Osteoblast (primary cell): ENCODE measurements around the gene CILP2. TPM values are rescaled to one million over a fixed set of nuclear protein-coding genes. Genes with fewer than 3 reads are reported as not detected.
A peak's percentile ranks its signal among the peaks of the same experiment; 100 is the strongest.

Experiments used
- DNase-seq: peaks from one replicate; pipeline ENCODE4 v3.0.0; 2011; ENCODE audit warnings: low spot score, mixed read lengths; ENCODE audit not compliant: insufficient read length; ENCODE audit errors: missing footprints
- H2AFZ ChIP-seq: 2 replicates; pipeline ENCODE4 v1.6.0; 2011; ENCODE audit warnings: mild to moderate bottlenecking, low read length
- H3K27ac ChIP-seq: 2 replicates; pipeline ENCODE4 v1.5.1; 2011; ENCODE audit warnings: mild to moderate bottlenecking, low read depth, low read length, moderate library complexity
- H3K27me3 ChIP-seq: 2 replicates; pipeline ENCODE4 v1.6.0; 2012; ENCODE audit warnings: mild to moderate bottlenecking, control low read depth, inconsistent platforms, low read length, moderate library complexity; ENCODE audit not compliant: insufficient read depth
- H3K36me3 ChIP-seq: 2 replicates; pipeline ENCODE4 v1.5.1; 2011; ENCODE audit warnings: mild to moderate bottlenecking, low read length, control low read depth, moderate library complexity; ENCODE audit not compliant: insufficient read depth
- H3K4me1 ChIP-seq: 2 replicates; pipeline ENCODE4 v1.5.1; 2011; ENCODE audit warnings: mild to moderate bottlenecking, low read length, control low read depth, moderate library complexity; ENCODE audit not compliant: insufficient read depth
- H3K4me2 ChIP-seq: 2 replicates; pipeline ENCODE4 v1.6.0; 2011; ENCODE audit warnings: mild to moderate bottlenecking, low read length; ENCODE audit not compliant: insufficient read depth
- H3K4me3 ChIP-seq: fragments of 200-600 bp; sonication (generic); 3 replicates; pipeline ENCODE4 v1.5.1; 2012; ENCODE audit warnings: mild to moderate bottlenecking, low read length, inconsistent platforms; ENCODE audit not compliant: insufficient read depth
- H3K79me2 ChIP-seq: 2 replicates; pipeline ENCODE4 v1.6.0; 2012; ENCODE audit warnings: mild to moderate bottlenecking, low read length, control low read depth, inconsistent platforms; ENCODE audit not compliant: insufficient read depth
- H3K9me3 ChIP-seq: 2 replicates; pipeline ENCODE4 v1.5.1; 2011; ENCODE audit warnings: low read depth, low read length, control low read depth
- H4K20me1 ChIP-seq: 2 replicates; pipeline ENCODE4 v1.6.0; 2012; ENCODE audit warnings: mild to moderate bottlenecking, low read length, control low read depth; ENCODE audit not compliant: insufficient read depth
- total RNA-seq: library from RNA; depleted of rRNA; stranded (reverse); fragments of >200 nt; gene quantifications from 2 replicates; pipeline ENCODE4 v1.2.3, GENCODE V29; 2012
- TF ChIP-seq, protein P1 (sequence below): IDR thresholded peaks from 2 replicates; pipeline ENCODE4 v1.5.1; 2011; ENCODE audit warnings: mild to moderate bottlenecking, low read depth, low read length, moderate library complexity; ENCODE audit errors: extremely low read depth

Gene CILP2
- total RNA-seq, 1 donor: 0.72 TPM

DNA sequence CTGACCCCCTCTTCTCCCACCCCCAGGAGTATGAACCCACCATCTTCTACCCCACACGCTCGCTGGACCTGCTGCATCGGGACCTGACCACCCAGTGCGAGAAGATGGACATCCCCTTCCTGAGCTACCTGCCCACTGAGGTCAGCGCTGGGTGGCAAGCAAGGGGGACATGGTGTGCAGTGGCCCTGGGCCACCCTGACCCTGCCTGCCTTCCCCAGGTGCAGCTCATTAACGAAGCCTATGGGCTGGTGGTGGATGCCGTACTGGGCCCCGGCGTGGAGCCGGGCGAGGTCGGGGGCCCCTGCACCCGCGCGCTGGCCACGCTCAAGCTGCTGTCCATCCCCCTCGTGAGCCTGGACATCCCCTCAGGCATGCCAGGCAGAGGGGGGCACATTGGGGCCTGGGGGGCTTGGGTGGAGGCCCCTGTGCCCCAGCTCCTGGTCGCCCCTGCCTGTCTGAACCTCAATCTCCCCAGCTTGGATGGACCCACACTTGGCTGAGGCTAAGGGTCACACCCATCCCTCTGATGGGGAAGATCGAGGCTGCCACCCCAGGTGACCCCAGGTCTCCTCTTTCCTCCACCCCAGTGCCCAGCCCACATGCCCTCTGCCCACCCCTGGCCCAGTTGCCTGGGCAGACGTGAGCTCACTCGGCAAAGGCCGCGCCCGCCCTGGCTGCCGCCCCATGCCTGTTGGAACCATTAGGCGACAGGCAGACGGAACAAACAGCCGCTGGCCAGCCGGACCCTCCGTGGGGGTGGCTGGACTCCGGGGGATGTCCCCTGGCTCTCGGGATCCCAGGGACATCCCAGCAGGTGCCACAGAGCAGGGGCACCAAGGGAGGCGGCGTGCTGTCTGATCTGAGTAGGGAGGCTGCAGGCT is 2.5 kb upstream of the CILP2 start:
- H3K27ac ChIP-seq: no peak overlapping the region
- no peak overlapping the region for H3K4me2 ChIP-seq
- peaks cover 4% of the 10 kb centered on the region for H4K20me1 ChIP-seq
- H2AFZ ChIP-seq: no peak overlapping the region
- DNase-seq: peak; percentile 88
- H3K79me2 ChIP-seq: no peaks in the 10 kb centered on the region
- peaks cover 13% of the 10 kb centered on the region for H3K4me1 ChIP-seq
- H3K27me3 ChIP-seq: peaks cover 14% of the 10 kb centered on the region
- TF ChIP-seq, protein P1, sequence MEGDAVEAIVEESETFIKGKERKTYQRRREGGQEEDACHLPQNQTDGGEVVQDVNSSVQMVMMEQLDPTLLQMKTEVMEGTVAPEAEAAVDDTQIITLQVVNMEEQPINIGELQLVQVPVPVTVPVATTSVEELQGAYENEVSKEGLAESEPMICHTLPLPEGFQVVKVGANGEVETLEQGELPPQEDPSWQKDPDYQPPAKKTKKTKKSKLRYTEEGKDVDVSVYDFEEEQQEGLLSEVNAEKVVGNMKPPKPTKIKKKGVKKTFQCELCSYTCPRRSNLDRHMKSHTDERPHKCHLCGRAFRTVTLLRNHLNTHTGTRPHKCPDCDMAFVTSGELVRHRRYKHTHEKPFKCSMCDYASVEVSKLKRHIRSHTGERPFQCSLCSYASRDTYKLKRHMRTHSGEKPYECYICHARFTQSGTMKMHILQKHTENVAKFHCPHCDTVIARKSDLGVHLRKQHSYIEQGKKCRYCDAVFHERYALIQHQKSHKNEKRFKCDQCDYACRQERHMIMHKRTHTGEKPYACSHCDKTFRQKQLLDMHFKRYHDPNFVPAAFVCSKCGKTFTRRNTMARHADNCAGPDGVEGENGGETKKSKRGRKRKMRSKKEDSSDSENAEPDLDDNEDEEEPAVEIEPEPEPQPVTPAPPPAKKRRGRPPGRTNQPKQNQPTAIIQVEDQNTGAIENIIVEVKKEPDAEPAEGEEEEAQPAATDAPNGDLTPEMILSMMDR: no peak
- no peak overlapping the region for H3K4me3 ChIP-seq
- no peaks in the 10 kb centered on the region for H3K9me3 ChIP-seq
- no peaks in the 10 kb centered on the region for H3K36me3 ChIP-seq

DNA sequence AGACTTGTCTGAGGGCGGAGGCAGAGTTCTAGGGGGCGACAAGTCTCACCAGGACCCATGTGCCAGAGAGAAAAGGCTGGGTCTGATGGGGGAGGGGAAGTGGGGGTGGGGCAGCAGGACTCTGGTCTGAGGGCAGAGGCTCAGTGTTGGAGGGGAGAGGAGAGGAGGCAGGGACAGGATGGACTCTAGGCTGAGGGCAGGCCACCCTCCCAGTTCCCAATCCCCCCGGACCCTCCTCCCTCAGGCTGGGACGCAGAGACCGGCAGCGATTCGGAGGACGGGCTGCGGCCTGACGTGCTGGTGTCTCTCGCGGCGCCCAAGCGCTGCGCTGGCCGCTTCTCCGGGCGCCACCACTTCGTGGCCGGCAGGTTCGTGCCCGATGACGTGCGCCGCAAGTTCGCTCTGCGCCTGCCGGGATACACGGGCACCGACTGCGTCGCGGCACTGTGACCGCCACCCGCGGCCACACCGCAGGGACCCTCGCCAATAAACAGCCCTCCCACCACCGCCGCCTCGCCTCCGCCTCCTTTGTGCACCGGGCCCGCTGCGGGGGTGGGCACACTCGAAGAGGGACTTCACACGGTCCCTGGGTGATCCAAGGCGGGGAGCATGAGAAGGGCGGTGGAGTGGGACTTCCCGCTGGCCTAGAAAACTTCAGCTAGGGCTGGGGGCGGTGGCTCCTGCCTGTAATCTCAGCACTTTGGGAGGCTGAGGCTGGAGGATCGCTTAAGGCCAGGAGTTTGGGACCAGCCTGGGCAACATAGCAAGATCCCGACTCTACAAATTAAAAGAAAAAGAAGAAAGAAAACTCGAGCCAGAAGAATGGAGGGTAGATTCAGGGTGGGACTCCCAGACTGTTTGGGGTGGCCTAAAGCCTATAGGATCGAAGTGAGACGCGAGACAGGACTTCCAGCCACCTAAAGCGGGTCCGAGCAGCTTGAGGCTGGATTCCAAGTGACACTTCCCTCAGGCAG is 703 bp upstream of the CILP2 start:
- DNase-seq: peak; percentile 94
- no peaks in the 10 kb centered on the region for H3K36me3 ChIP-seq
- H3K79me2 ChIP-seq: no peaks in the 10 kb centered on the region
- H4K20me1 ChIP-seq: peaks cover 4% of the 10 kb centered on the region
- peak overlapping the region; percentile 58 for H3K4me2 ChIP-seq
- no peak overlapping the region for H2AFZ ChIP-seq
- H3K4me1 ChIP-seq: peaks cover 13% of the 10 kb centered on the region
- TF ChIP-seq, protein P1: no peak
- peak overlapping the region; percentile 37 for H3K4me3 ChIP-seq
- H3K9me3 ChIP-seq: no peaks in the 10 kb centered on the region
- peaks cover 14% of the 10 kb centered on the region for H3K27me3 ChIP-seq
- H3K27ac ChIP-seq: no peak overlapping the region

DNA sequence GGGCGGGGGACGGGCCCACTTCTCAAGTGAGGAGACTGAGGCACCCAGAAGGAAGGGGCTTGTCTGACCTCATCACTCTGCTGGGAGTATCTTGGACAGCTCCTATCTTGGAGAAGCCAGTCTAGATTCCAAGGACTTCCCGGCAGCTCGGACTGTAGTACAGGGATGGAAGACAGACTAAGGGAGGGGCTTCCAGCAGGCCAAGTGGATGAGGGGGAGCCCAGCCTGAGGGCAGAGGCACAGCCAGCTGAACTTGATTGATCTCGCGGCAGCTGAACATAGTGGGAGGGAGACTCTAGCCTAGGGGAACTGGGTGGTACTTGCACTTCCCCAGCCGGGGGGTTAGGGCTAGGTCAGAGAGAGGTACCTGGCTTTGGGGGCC is 711 bp downstream of the CILP2 start:
- no peaks in the 10 kb centered on the region for H3K9me3 ChIP-seq
- DNase-seq: peak; percentile 96
- H3K4me3 ChIP-seq: no peak overlapping the region
- H3K36me3 ChIP-seq: no peaks in the 10 kb centered on the region
- peak overlapping the region; percentile 58 for H3K4me2 ChIP-seq
- H3K4me1 ChIP-seq: peaks cover 11% of the 10 kb centered on the region
- peaks cover 14% of the 10 kb centered on the region for H3K27me3 ChIP-seq
- H3K79me2 ChIP-seq: no peaks in the 10 kb centered on the region
- H2AFZ ChIP-seq: no peak overlapping the region
- H3K27ac ChIP-seq: no peak overlapping the region
- TF ChIP-seq, protein P1: no peak
- no peaks in the 10 kb centered on the region for H4K20me1 ChIP-seq
